Right lobe of liver (tissue), 4 donors: ENCODE results near the gene SGTA.

Source experiments
- CTCF ChIP-seq, 4 donors: fragments of 200-600 bp in 3 of 4; fragments of 450-650 bp in 1 of 4; IDR thresholded peaks; one replicate each; pipeline versions ENCODE4 v1.5.1 to v1.8.0; 2016 to 2022; ENCODE audit warnings: antibody characterized with exemption in 4 of 4, mild to moderate bottlenecking in 2 of 4
- POLR2A ChIP-seq: fragments of 450-650 bp; IDR thresholded peaks from one replicate; pipeline ENCODE4 v1.6.1; 2017; ENCODE audit warnings: antibody characterized with exemption, mild to moderate bottlenecking
- donor health status: DM: no; HTN: no; CAD: no.
- donor health status: DM: no; HTN: no; CAD: no.
- donor health status: DM: no; HTN: yes; CAD: no.

DNA sequence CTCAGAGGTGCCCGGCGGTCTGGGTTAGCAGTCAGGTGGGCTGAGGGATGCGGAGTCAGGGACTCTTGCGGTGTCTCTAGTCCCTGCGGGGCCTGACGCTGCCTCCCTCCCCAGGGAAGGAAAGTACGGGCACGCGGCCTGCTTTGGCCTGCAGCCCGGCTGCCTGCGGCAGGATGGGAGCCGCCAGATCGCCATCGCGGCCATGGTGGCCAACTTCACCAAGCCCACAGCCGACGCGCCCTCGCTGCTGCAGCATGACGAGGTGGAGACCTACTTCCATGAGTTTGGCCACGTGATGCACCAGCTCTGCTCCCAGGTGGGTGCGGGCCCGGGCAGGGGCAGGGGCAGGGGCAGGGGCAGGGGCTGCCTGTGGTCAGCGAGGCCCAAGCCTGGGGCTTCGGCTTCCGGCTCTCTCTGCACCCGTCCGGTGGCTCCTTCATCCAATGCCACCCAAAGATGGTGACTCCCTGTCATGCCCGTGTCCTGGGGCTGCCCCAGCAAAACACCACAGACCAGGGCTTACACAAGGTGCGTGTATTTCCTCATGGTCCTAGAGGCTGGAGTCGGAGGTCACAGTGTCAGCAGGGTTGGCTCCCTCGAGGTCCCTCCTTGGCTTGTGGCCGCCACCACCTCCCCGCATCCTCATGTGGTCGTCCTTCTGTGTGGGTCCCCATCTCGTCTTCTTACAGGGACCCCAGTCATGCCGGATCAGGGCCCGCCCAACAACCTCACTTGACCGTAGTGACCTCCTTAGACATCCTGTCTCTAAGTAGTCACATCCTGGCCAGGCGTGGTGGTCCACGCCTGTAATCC lies 25.3 kb upstream of the SGTA start:
- TF ChIP-seq CTCF (IDR thresholded peaks at IDR 0.05) (no peak), POLR2A (no peak)
